OCI-LY1 (cell line): Measurements from ENCODE around the gene BIK.
A peak's percentile ranks its signal among the peaks of the same experiment; 100 is the strongest.

ENCODE experiments used
- H2AFZ ChIP-seq: fragments of 200-600 bp; sonication (generic), shearing (Covaris generic); 2 replicates; pipeline ENCODE4 v1.6.0; 2014; ENCODE audit warnings: antibody characterized with exemption, mild to moderate bottlenecking, low read length
- H3F3A ChIP-seq: fragments of 200-600 bp; sonication (generic), shearing (Covaris generic); 2 replicates; pipeline ENCODE4 v1.6.0; 2014; ENCODE audit warnings: mild to moderate bottlenecking, antibody characterized with exemption, low read length, moderate library complexity; ENCODE audit not compliant: insufficient read depth
- H3K27ac ChIP-seq: fragments of 200-600 bp; sonication (generic); 2 replicates; pipeline ENCODE4 v1.5.1; 2014; ENCODE audit warnings: low read length, mixed run types, mild to moderate bottlenecking, low read depth; ENCODE audit not compliant: poor library complexity, severe bottlenecking
- H3K27me3 ChIP-seq: fragments of 200-600 bp; sonication (generic); 2 replicates; pipeline ENCODE4 v1.6.0; 2014; ENCODE audit warnings: antibody characterized with exemption, mild to moderate bottlenecking, low read length, moderate library complexity; ENCODE audit not compliant: insufficient read depth
- H3K36me3 ChIP-seq: fragments of 200-600 bp; sonication (generic); 2 replicates; pipeline ENCODE4 v1.6.1; 2014; ENCODE audit warnings: mild to moderate bottlenecking, antibody characterized with exemption, low read length, moderate library complexity, mixed read lengths; ENCODE audit not compliant: insufficient read depth
- H3K4me1 ChIP-seq: fragments of 200-600 bp; sonication (generic); 2 replicates; pipeline ENCODE4 v1.5.1; 2014; ENCODE audit warnings: mild to moderate bottlenecking, low read length, moderate library complexity; ENCODE audit not compliant: insufficient read depth, severe bottlenecking
- H3K4me2 ChIP-seq: fragments of 200-600 bp; sonication (generic), shearing (Covaris generic); 2 replicates; pipeline ENCODE4 v1.6.1; 2014; ENCODE audit warnings: low read length
- H3K4me3 ChIP-seq: fragments of 200-600 bp; sonication (generic); 2 replicates; pipeline ENCODE4 v1.5.1; 2014; ENCODE audit warnings: low read length, low read depth, mild to moderate bottlenecking, mixed read lengths; ENCODE audit not compliant: poor library complexity, severe bottlenecking
- H3K79me2 ChIP-seq: fragments of 200-600 bp; shearing (Covaris generic); 2 replicates; pipeline ENCODE4 v1.6.1; 2016; ENCODE audit warnings: mixed run types, low read length, mixed read lengths; ENCODE audit not compliant: insufficient read depth
- H3K9ac ChIP-seq: fragments of 200-600 bp; sonication (generic), shearing (Covaris generic); 2 replicates; pipeline ENCODE4 v1.6.1; 2014; ENCODE audit warnings: mild to moderate bottlenecking, low read length, mixed read lengths
- H3K9me2 ChIP-seq: fragments of 200-600 bp; sonication (generic), shearing (Covaris generic); 2 replicates; pipeline ENCODE4 v1.6.1; 2014; ENCODE audit warnings: low read depth, mild to moderate bottlenecking, low read length, mixed read lengths
- H3K9me3 ChIP-seq: fragments of 200-600 bp; shearing (Covaris generic); 2 replicates; pipeline ENCODE4 v1.6.1; 2014; ENCODE audit warnings: low read length, mixed read lengths
- H4K20me1 ChIP-seq: fragments of 200-600 bp; sonication (generic), shearing (Covaris generic); 2 replicates; pipeline ENCODE4 v1.6.0; 2016; ENCODE audit warnings: mild to moderate bottlenecking, low read length; ENCODE audit not compliant: insufficient read depth
- CTCF ChIP-seq: fragments of 200-600 bp; sonication (generic), shearing (Covaris generic); IDR thresholded peaks from 2 replicates; pipeline ENCODE4 v1.5.1; 2017; ENCODE audit warnings: mild to moderate bottlenecking, antibody characterized with exemption, low read length, moderate library complexity, mixed read lengths
- EZH2 ChIP-seq: fragments of 200-600 bp; sonication (generic), shearing (Covaris generic); IDR thresholded peaks from 2 replicates; pipeline ENCODE4 v1.8.0; 2017; ENCODE audit warnings: borderline replicate concordance, mixed run types, mild to moderate bottlenecking, antibody characterized with exemption, low read length, moderate library complexity, mixed read lengths

The BIK gene

GRCh38 chr22:43110444-43110926 is at the start of gene BIK:
Gene BIK (plus strand): TSS chr22:43110750. CDS start chr22:43124023, 13,273 bp downstream.
- H3K27me3 ChIP-seq: no peaks in the 10 kb centered on the region
- H3K4me1 ChIP-seq: peaks cover 46% of the 10 kb centered on the region
- TF ChIP-seq EZH2 (no peak), CTCF (peak; percentile 66)
- no peaks in the 10 kb centered on the region for H4K20me1 ChIP-seq
- no peaks in the 10 kb centered on the region for H3K9me3 ChIP-seq
- H3K36me3 ChIP-seq: peaks cover 15% of the 10 kb centered on the region
- H3K79me2 ChIP-seq: peaks cover 27% of the 10 kb centered on the region
- peak within 1 kb of the TSS; percentile 86 for H3K4me3 ChIP-seq
- peak within 1 kb of the TSS; percentile 94 for H3K9ac ChIP-seq
- peak within 1 kb of the TSS; percentile 88 for H3K4me2 ChIP-seq
- H2AFZ ChIP-seq: no peak within 1 kb of the TSS
- H3F3A ChIP-seq: 0 out of 2 replicates have a peak, but pooled peaks cover 3% of the 10 kb centered on the region
- H3K27ac ChIP-seq: peak within 1 kb of the TSS; percentile 96
- no peaks in the 10 kb centered on the region for H3K9me2 ChIP-seq

- Histone ChIP-seq H3K27ac (no peak overlapping the region), H3K4me1 (no peaks in the 10 kb centered on the region), H3K9ac (no peak overlapping the region), H3K9me2 (no peaks in the 10 kb centered on the region), H3K4me2 (no peak overlapping the region), H3K27me3 (no peaks in the 10 kb centered on the region), H3K79me2 (no peaks in the 10 kb centered on the region), H3F3A (no peaks in the 10 kb centered on the region), H3K36me3 (no peaks in the 10 kb centered on the region), H2AFZ (no peak overlapping the region), H4K20me1 (no peaks in the 10 kb centered on the region), H3K4me3 (no peak overlapping the region), H3K9me3 (no peaks in the 10 kb centered on the region)
- TF ChIP-seq CTCF (no peak), EZH2 (no peak)
Measured at GRCh38 chr22:43066134-43066533, 44.4 kb upstream of the BIK start.

- no peaks in the 10 kb centered on the region for H3K9me2 ChIP-seq
- H3K79me2 ChIP-seq: no peaks in the 10 kb centered on the region
- TF ChIP-seq EZH2 (no peak), CTCF (no peak)
- H3K4me3 ChIP-seq: no peak overlapping the region
- H3K27me3 ChIP-seq: no peaks in the 10 kb centered on the region
- no peaks in the 10 kb centered on the region for H3K36me3 ChIP-seq
- no peaks in the 10 kb centered on the region for H3F3A ChIP-seq
- no peak overlapping the region for H3K27ac ChIP-seq
- H4K20me1 ChIP-seq: no peaks in the 10 kb centered on the region
- no peaks in the 10 kb centered on the region for H3K9me3 ChIP-seq
- H3K9ac ChIP-seq: no peak overlapping the region
- H2AFZ ChIP-seq: no peak overlapping the region
- H3K4me2 ChIP-seq: no peak overlapping the region
- no peaks in the 10 kb centered on the region for H3K4me1 ChIP-seq
Measured at GRCh38 chr22:43066844-43067385, 43.6 kb upstream of the BIK start.
